Measurements from ENCODE around the gene TPSAB1.

TPSAB1 gene

GRCh38 chr16:1211451-1212268 lies 28.8 kb upstream of the TPSAB1 start:
- no peak for DNase-seq

GRCh38 chr16:1212616-1213194 lies 27.8 kb upstream of the TPSAB1 start:
- no peak for DNase-seq

GRCh38 chr16:1213231-1213630 lies 27.3 kb upstream of the TPSAB1 start:
- DNase-seq: no peak

- DNase-seq: no peak
Measured at GRCh38 chr16:1213796-1214372, 26.6 kb upstream of the TPSAB1 start.

GRCh38 chr16:1214719-1215118 lies 25.8 kb upstream of the TPSAB1 start:
- DNase-seq: no peak

GRCh38 chr16:1215574-1216295 lies 24.8 kb upstream of the TPSAB1 start:
- no peak for DNase-seq

- no peak for DNase-seq
Measured at GRCh38 chr16:1216296-1216619, 24.2 kb upstream of the TPSAB1 start.

GRCh38 chr16:1216681-1217400 lies 23.7 kb upstream of the TPSAB1 start:
- no peak for DNase-seq

- no peak for DNase-seq
Measured at GRCh38 chr16:1217526-1217925, 23.0 kb upstream of the TPSAB1 start.

GRCh38 chr16:1218061-1218929 lies 22.2 kb upstream of the TPSAB1 start:
- no peak for DNase-seq

- no peak for DNase-seq
Measured at GRCh38 chr16:1218930-1219611, 21.4 kb upstream of the TPSAB1 start.

GRCh38 chr16:1220098-1220728 lies 20.3 kb upstream of the TPSAB1 start:
- DNase-seq: no peak

- no peak for DNase-seq
Measured at GRCh38 chr16:1220841-1221627, 19.5 kb upstream of the TPSAB1 start.

GRCh38 chr16:1221628-1222552 lies 18.6 kb upstream of the TPSAB1 start:
- no peak for DNase-seq

GRCh38 chr16:1222553-1223354 lies 17.8 kb upstream of the TPSAB1 start:
- DNase-seq: no peak

- DNase-seq: no peak
Measured at GRCh38 chr16:1223355-1224214, 16.9 kb upstream of the TPSAB1 start.

GRCh38 chr16:1224558-1224957 lies 15.9 kb upstream of the TPSAB1 start:
- no peak for DNase-seq
